ENCODE data around the gene EHMT1.

The EHMT1 gene

DNA sequence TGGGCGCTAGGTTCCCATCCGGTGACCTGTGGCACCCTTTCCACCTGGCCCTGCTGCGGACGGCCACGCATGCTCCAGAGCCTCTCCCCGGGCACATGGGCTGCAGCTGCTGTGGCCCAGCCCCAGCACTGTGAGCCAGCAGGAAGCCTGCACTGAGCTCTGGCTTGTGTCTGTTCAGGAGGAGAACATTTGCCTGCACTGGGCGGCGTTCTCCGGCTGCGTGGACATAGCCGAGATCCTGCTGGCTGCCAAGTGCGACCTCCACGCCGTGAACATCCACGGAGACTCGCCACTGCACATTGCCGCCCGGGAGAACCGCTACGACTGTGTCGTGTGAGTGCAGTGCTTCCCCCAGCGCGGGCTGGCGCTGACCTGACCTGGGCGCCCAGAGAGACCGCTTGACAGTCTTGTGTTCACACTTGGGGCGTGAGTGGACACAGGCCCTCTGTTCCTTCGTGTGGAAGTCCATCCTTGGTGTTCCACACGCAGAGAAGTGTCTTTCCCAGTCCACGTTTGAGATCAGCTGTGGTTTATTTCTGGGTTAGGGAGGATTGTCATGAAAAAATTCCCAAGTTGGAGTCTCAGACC, 192.6 kb downstream of the EHMT1 start:
- peaks cover 45% of the 10 kb centered on the region for H3K36me3 ChIP-seq (ENCODE audit: control insufficient read depth, insufficient read depth, low read length)
- H3K27ac ChIP-seq (ENCODE audit: insufficient read depth, low read length, poor library complexity, severe bottlenecking) = no peak overlapping the region
- H3K4me3 ChIP-seq (ENCODE audit: insufficient read depth, low read depth, low read length, poor library complexity, severe bottlenecking) = no peak overlapping the region
- H3K9me3 ChIP-seq (ENCODE audit: control insufficient read depth, low read length) = no peaks in the 10 kb centered on the region
- H3K4me1 ChIP-seq (ENCODE audit: control insufficient read depth, insufficient read depth, low read length, poor library complexity, severe bottlenecking) = no peaks in the 10 kb centered on the region
- no peak for DNase-seq
- H3K27me3 ChIP-seq (replicated peaks; ENCODE audit: control insufficient read depth, insufficient read depth, low read length, poor library complexity, severe bottlenecking) = no peaks in the 10 kb centered on the region

- no peak overlapping the region for H3K27ac ChIP-seq (ENCODE audit: insufficient read depth, low read length, poor library complexity, severe bottlenecking)
- no peak overlapping the region for H3K4me3 ChIP-seq (ENCODE audit: insufficient read depth, low read depth, low read length, poor library complexity, severe bottlenecking)
- DNase-seq = no peak
- H3K36me3 ChIP-seq (ENCODE audit: control insufficient read depth, insufficient read depth, low read length) = peaks cover 56% of the 10 kb centered on the region
- no peaks in the 10 kb centered on the region for H3K27me3 ChIP-seq (replicated peaks; ENCODE audit: control insufficient read depth, insufficient read depth, low read length, poor library complexity, severe bottlenecking)
- H3K4me1 ChIP-seq (ENCODE audit: control insufficient read depth, insufficient read depth, low read length, poor library complexity, severe bottlenecking) = no peaks in the 10 kb centered on the region
- H3K9me3 ChIP-seq (ENCODE audit: control insufficient read depth, low read length) = no peaks in the 10 kb centered on the region
Measured at GRCh38 chr9:137812356-137813023, 193.7 kb downstream of the EHMT1 start.

GRCh38 chr9:137813167-137813566, 194.4 kb downstream of the EHMT1 start:
- Histone ChIP-seq H3K4me1 (ENCODE audit: control insufficient read depth, insufficient read depth, low read length, poor library complexity, severe bottlenecking) (no peaks in the 10 kb centered on the region), H3K9me3 (ENCODE audit: control insufficient read depth, low read length) (no peaks in the 10 kb centered on the region), H3K27ac (ENCODE audit: insufficient read depth, low read length, poor library complexity, severe bottlenecking) (no peak overlapping the region), H3K4me3 (ENCODE audit: insufficient read depth, low read depth, low read length, poor library complexity, severe bottlenecking) (no peak overlapping the region), H3K27me3 (replicated peaks; ENCODE audit: control insufficient read depth, insufficient read depth, low read length, poor library complexity, severe bottlenecking) (no peaks in the 10 kb centered on the region), H3K36me3 (ENCODE audit: control insufficient read depth, insufficient read depth, low read length) (peaks cover 63% of the 10 kb centered on the region)
- no peak for DNase-seq

DNA sequence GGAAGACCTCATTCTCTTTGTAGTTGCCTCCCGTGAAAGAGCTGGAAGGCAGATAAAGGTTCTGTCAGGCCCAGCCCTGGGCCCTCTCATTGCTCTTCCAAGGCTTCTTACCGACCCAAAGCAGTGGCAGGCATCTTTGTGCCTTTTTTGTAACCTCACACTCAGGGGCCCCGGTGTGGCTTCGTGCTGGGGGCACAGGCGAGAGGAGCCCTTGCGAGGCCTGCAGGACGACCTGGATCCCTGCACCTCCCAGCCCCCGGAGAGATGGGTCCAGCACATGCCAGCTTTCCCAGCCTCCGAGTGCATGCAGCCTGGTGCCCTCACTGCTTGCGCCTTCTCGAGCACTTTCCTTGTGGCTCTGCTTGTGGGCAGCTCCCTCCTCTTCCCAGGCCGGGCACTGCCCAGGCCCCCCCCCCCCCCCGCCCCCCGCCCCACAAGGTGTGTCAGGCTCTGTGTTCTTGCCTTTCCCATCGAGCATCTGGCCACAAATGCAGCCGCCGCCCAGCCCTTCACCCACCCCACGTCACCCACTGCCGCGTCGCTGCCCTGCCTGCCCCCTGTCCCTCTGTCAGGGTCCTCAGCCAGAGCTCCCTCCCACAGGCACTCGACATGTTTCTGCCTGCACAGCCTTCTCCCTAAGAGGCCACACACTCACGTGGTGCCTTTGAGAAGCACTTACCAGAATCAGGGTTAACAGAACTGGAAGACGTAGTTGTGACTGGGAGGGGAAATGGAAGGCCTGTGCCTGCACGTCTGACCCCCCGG, 195.0 kb downstream of the EHMT1 start:
- DNase-seq = no peak
- Histone ChIP-seq H3K36me3 (ENCODE audit: control insufficient read depth, insufficient read depth, low read length) (peaks cover 64% of the 10 kb centered on the region), H3K27me3 (replicated peaks; ENCODE audit: control insufficient read depth, insufficient read depth, low read length, poor library complexity, severe bottlenecking) (no peaks in the 10 kb centered on the region)

GRCh38 chr9:137814436-137814835, 195.6 kb downstream of the EHMT1 start:
- Histone ChIP-seq H3K4me3 (ENCODE audit: insufficient read depth, low read depth, low read length, poor library complexity, severe bottlenecking) (no peak overlapping the region), H3K27me3 (replicated peaks; ENCODE audit: control insufficient read depth, insufficient read depth, low read length, poor library complexity, severe bottlenecking) (no peaks in the 10 kb centered on the region), H3K27ac (ENCODE audit: insufficient read depth, low read length, poor library complexity, severe bottlenecking) (no peak overlapping the region), H3K4me1 (ENCODE audit: control insufficient read depth, insufficient read depth, low read length, poor library complexity, severe bottlenecking) (no peaks in the 10 kb centered on the region), H3K36me3 (ENCODE audit: control insufficient read depth, insufficient read depth, low read length) (peaks cover 58% of the 10 kb centered on the region), H3K9me3 (ENCODE audit: control insufficient read depth, low read length) (no peaks in the 10 kb centered on the region)
- DNase-seq = no peak

More for the DNA sequence above, 195.0 kb downstream of the EHMT1 start:
- Histone ChIP-seq H3K9me3 (ENCODE audit: control insufficient read depth, low read length) (no peaks in the 10 kb centered on the region), H3K27ac (ENCODE audit: insufficient read depth, low read length, poor library complexity, severe bottlenecking) (no peak overlapping the region), H3K4me3 (ENCODE audit: insufficient read depth, low read depth, low read length, poor library complexity, severe bottlenecking) (no peak overlapping the region), H3K4me1 (ENCODE audit: control insufficient read depth, insufficient read depth, low read length, poor library complexity, severe bottlenecking) (no peaks in the 10 kb centered on the region)

DNA sequence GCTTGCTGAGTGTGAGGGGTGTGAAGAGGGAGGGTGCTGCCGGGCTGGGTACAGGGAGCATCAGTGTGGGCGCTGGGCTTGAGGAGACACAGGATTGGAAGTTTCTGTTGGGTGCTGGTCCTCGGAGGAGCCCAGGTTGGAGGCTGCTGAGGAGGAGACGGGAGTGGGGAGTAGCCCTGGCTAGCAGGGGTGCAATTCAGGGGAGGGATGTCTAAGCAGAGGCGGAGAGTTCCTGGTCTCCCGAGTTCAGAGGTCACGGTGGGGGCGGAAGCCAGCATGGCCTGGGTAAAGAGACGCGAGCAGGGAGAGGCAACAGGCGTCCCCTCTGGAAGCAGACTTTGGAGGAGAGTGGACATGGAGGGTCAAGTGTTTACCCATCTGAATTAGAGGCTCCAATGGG, 196.0 kb downstream of the EHMT1 start:
- Histone ChIP-seq H3K36me3 (ENCODE audit: control insufficient read depth, insufficient read depth, low read length) (peaks cover 60% of the 10 kb centered on the region), H3K27me3 (replicated peaks; ENCODE audit: control insufficient read depth, insufficient read depth, low read length, poor library complexity, severe bottlenecking) (no peaks in the 10 kb centered on the region), H3K4me3 (ENCODE audit: insufficient read depth, low read depth, low read length, poor library complexity, severe bottlenecking) (no peak overlapping the region), H3K9me3 (ENCODE audit: control insufficient read depth, low read length) (no peaks in the 10 kb centered on the region), H3K4me1 (ENCODE audit: control insufficient read depth, insufficient read depth, low read length, poor library complexity, severe bottlenecking) (no peaks in the 10 kb centered on the region), H3K27ac (ENCODE audit: insufficient read depth, low read length, poor library complexity, severe bottlenecking) (no peak overlapping the region)
- no peak for DNase-seq

GRCh38 chr9:137815256-137816255, 196.8 kb downstream of the EHMT1 start:
- Histone ChIP-seq H3K27me3 (replicated peaks; ENCODE audit: control insufficient read depth, insufficient read depth, low read length, poor library complexity, severe bottlenecking) (no peaks in the 10 kb centered on the region), H3K9me3 (ENCODE audit: control insufficient read depth, low read length) (no peaks in the 10 kb centered on the region), H3K4me3 (ENCODE audit: insufficient read depth, low read depth, low read length, poor library complexity, severe bottlenecking) (no peak overlapping the region), H3K36me3 (ENCODE audit: control insufficient read depth, insufficient read depth, low read length) (peaks cover 61% of the 10 kb centered on the region), H3K4me1 (ENCODE audit: control insufficient read depth, insufficient read depth, low read length, poor library complexity, severe bottlenecking) (no peaks in the 10 kb centered on the region), H3K27ac (ENCODE audit: insufficient read depth, low read length, poor library complexity, severe bottlenecking) (no peak overlapping the region)
- no peak for DNase-seq

- Histone ChIP-seq H3K4me3 (ENCODE audit: insufficient read depth, low read depth, low read length, poor library complexity, severe bottlenecking) (no peak overlapping the region), H3K4me1 (ENCODE audit: control insufficient read depth, insufficient read depth, low read length, poor library complexity, severe bottlenecking) (no peaks in the 10 kb centered on the region), H3K36me3 (ENCODE audit: control insufficient read depth, insufficient read depth, low read length) (peaks cover 64% of the 10 kb centered on the region), H3K9me3 (ENCODE audit: control insufficient read depth, low read length) (no peaks in the 10 kb centered on the region), H3K27ac (ENCODE audit: insufficient read depth, low read length, poor library complexity, severe bottlenecking) (no peak overlapping the region), H3K27me3 (replicated peaks; ENCODE audit: control insufficient read depth, insufficient read depth, low read length, poor library complexity, severe bottlenecking) (no peaks in the 10 kb centered on the region)
- DNase-seq = no peak
Measured at GRCh38 chr9:137816531-137817235, 197.9 kb downstream of the EHMT1 start.

Measured in effector memory CD4-positive, alpha-beta T cell (primary cell).